ENCODE measurements around the gene CACNA2D2.

DNA sequence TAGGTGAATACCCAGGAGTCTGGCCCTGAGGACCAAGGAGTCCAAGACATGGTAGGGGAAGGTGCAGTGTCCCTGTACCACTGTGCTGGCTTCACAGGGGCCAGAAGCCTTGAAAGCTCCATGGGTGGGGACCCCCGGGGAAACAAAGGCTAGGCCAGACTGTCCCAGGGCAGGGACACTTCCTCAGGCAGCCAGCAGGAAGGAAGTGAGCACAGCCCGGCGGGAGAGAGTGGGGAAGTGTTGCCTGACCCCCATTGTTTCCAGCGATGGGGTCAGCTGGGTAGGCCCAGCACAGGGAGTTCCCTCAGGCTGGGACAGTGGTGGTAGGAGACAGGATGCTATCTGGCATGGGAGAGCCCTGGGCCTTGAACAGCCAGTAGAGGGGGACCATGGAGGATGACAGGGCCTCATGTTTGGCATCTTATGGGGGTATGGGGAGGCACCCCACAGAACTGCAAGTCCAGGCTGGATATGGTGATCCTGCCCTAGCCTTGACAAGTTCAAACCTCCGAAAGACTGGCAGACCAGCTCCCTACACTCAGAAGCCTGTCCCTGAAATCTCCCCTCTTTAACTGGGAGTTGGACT lies 179.7 kb downstream of the CACNA2D2 start:
- TF ChIP-seq, protein P1, sequence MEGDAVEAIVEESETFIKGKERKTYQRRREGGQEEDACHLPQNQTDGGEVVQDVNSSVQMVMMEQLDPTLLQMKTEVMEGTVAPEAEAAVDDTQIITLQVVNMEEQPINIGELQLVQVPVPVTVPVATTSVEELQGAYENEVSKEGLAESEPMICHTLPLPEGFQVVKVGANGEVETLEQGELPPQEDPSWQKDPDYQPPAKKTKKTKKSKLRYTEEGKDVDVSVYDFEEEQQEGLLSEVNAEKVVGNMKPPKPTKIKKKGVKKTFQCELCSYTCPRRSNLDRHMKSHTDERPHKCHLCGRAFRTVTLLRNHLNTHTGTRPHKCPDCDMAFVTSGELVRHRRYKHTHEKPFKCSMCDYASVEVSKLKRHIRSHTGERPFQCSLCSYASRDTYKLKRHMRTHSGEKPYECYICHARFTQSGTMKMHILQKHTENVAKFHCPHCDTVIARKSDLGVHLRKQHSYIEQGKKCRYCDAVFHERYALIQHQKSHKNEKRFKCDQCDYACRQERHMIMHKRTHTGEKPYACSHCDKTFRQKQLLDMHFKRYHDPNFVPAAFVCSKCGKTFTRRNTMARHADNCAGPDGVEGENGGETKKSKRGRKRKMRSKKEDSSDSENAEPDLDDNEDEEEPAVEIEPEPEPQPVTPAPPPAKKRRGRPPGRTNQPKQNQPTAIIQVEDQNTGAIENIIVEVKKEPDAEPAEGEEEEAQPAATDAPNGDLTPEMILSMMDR (IDR thresholded peaks at IDR 0.05), result no peak
- no peak for TF ChIP-seq POLR2A (IDR thresholded peaks at IDR 0.05)

All from body of pancreas (tissue), 4 donors.